ENCODE data around the gene IKZF3. TPM values are rescaled to one million over a fixed set of nuclear protein-coding genes. Genes with fewer than 3 reads are reported as not detected.

The IKZF3 gene
- total and polyA plus RNA-seq, 2 donors from 2014 or later = 0.09 to 10.2 TPM

GRCh38 chr17:39709998-39710964 is 153.8 kb downstream of the IKZF3 start:
- Histone ChIP-seq H3K27ac (ENCODE audit: low read depth in 2 of 2, low read length in 2 of 2) (no peak overlapping the region), H3K4me3 (ENCODE audit: low read length in 3 of 3) (no peak overlapping the region), H3K27me3 (ENCODE audit: control insufficient read depth, insufficient read depth, low read length) (no peaks in the 10 kb centered on the region), H3K36me3 (ENCODE audit: control insufficient read depth in 2 of 3, insufficient read depth in 3 of 3, low read length in 3 of 3) (peaks cover 2 to 63% (median 39%) of the 10 kb centered on the region in 3 donors), H3K4me1 (ENCODE audit: control insufficient read depth in 2 of 3, insufficient read depth in 2 of 3, low read depth in 1 of 3, low read length in 3 of 3) (peaks cover 0 to 22% (median 8%) of the 10 kb centered on the region in 3 donors), H3K9me3 (ENCODE audit: control insufficient read depth in 2 of 3, insufficient read depth in 1 of 3, low read length in 3 of 3) (no peaks in the 10 kb centered on the region), H3K9ac (ENCODE audit: low read length in 3 of 3) (no peak overlapping the region)
- DNase-seq = peak in 1 of 5 donors; percentile 61
- intact Hi-C loops (cut with DNase I) = no loop called here
- no peak for TF ChIP-seq CTCF (IDR thresholded peaks at IDR 0.05; ENCODE audit: borderline replicate concordance, extremely low read depth, insufficient read depth)
- no peak for FAIRE-seq

GRCh38 chr17:39709319-39709997 is 154.7 kb downstream of the IKZF3 start:
- Histone ChIP-seq H3K9ac (ENCODE audit: low read length in 3 of 3) (no peak overlapping the region), H3K4me1 (ENCODE audit: control insufficient read depth in 2 of 3, insufficient read depth in 2 of 3, low read depth in 1 of 3, low read length in 3 of 3) (peaks cover 0 to 30% (median 16%) of the 10 kb centered on the region in 3 donors), H3K9me3 (ENCODE audit: control insufficient read depth in 2 of 3, insufficient read depth in 1 of 3, low read length in 3 of 3) (no peaks in the 10 kb centered on the region), H3K4me3 (ENCODE audit: low read length in 3 of 3) (no peak overlapping the region), H3K27me3 (ENCODE audit: control insufficient read depth, insufficient read depth, low read length) (no peaks in the 10 kb centered on the region), H3K27ac (ENCODE audit: low read depth in 2 of 2, low read length in 2 of 2) (no peak overlapping the region), H3K36me3 (ENCODE audit: control insufficient read depth in 2 of 3, insufficient read depth in 3 of 3, low read length in 3 of 3) (peaks cover 2 to 58% (median 39%) of the 10 kb centered on the region in 3 donors)
- DNase-seq = peak in 1 of 5 donors; percentile 62
- intact Hi-C loops (cut with DNase I) = no loop called here
- FAIRE-seq = no peak
- TF ChIP-seq CTCF (IDR thresholded peaks at IDR 0.05; ENCODE audit: borderline replicate concordance, extremely low read depth, insufficient read depth) = no peak

Small RNAs within 50 kb of the gene (microRNA-seq; reads per million reads assigned to microRNA genes)
- gene MIR4728 = not detected

Other genes with a start within 250 kb of the IKZF3 start
- 31.1 TPM for gene PPP1R1B, start 237.4 kb downstream of the IKZF3 start, total RNA-seq
- gene PPP1R1B, start 237.4 kb downstream of the IKZF3 start, polyA plus RNA-seq (ENCODE audit: insufficient read depth, low read depth, low replicate concordance) = 22.9 TPM
- 47.6 TPM for gene STARD3, start 227.2 kb downstream of the IKZF3 start, total RNA-seq
- gene STARD3, start 227.2 kb downstream of the IKZF3 start, polyA plus RNA-seq (ENCODE audit: insufficient read depth, low read depth, low replicate concordance) = 32.1 TPM
- gene TCAP, start 199.0 kb downstream of the IKZF3 start, total RNA-seq = 1.5 TPM
- 1.7 TPM for gene TCAP, start 199.0 kb downstream of the IKZF3 start, polyA plus RNA-seq (ENCODE audit: insufficient read depth, low read depth, low replicate concordance)
- gene PNMT, start 195.9 kb downstream of the IKZF3 start, total RNA-seq = 8.2 TPM
- 2.0 TPM for gene PNMT, start 195.9 kb downstream of the IKZF3 start, polyA plus RNA-seq (ENCODE audit: insufficient read depth, low read depth, low replicate concordance)
- 48.5 TPM for gene PGAP3, start 176.3 kb downstream of the IKZF3 start, total RNA-seq
- gene PGAP3, start 176.3 kb downstream of the IKZF3 start, polyA plus RNA-seq (ENCODE audit: insufficient read depth, low read depth, low replicate concordance) = 33.8 TPM
- gene ERBB2, start 164.2 kb downstream of the IKZF3 start, total RNA-seq = 186 TPM
- gene ERBB2, start 164.2 kb downstream of the IKZF3 start, polyA plus RNA-seq (ENCODE audit: insufficient read depth, low read depth, low replicate concordance) = 76.5 TPM
- gene MIEN1, start 133.8 kb downstream of the IKZF3 start, total RNA-seq = 51.6 TPM
- gene MIEN1, start 133.8 kb downstream of the IKZF3 start, polyA plus RNA-seq (ENCODE audit: insufficient read depth, low read depth, low replicate concordance) = 186 TPM
- 72.5 TPM for gene GRB7, start 126.4 kb downstream of the IKZF3 start, total RNA-seq
- 20.9 TPM for gene GRB7, start 126.4 kb downstream of the IKZF3 start, polyA plus RNA-seq (ENCODE audit: insufficient read depth, low read depth, low replicate concordance)
- not detected for gene ZPBP2, start 3.9 kb upstream of the IKZF3 start, total RNA-seq
- not detected for gene ZPBP2, start 3.9 kb upstream of the IKZF3 start, polyA plus RNA-seq (ENCODE audit: insufficient read depth, low read depth, low replicate concordance)
- 5.6 TPM for gene GSDMB, start 54.3 kb upstream of the IKZF3 start, total RNA-seq
- gene GSDMB, start 54.3 kb upstream of the IKZF3 start, polyA plus RNA-seq (ENCODE audit: insufficient read depth, low read depth, low replicate concordance) = 3.5 TPM
- gene ORMDL3, start 63.3 kb upstream of the IKZF3 start, total RNA-seq = 48.8 TPM
- gene ORMDL3, start 63.3 kb upstream of the IKZF3 start, polyA plus RNA-seq (ENCODE audit: insufficient read depth, low read depth, low replicate concordance) = 85.9 TPM
- not detected for gene LRRC3C, start 63.4 kb upstream of the IKZF3 start, total RNA-seq
- gene LRRC3C, start 63.4 kb upstream of the IKZF3 start, polyA plus RNA-seq (ENCODE audit: insufficient read depth, low read depth, low replicate concordance) = not detected
- gene GSDMA, start 98.7 kb upstream of the IKZF3 start, total RNA-seq = 0.47 TPM
- 0.80 TPM for gene GSDMA, start 98.7 kb upstream of the IKZF3 start, polyA plus RNA-seq (ENCODE audit: insufficient read depth, low read depth, low replicate concordance)
- 66.4 TPM for gene PSMD3, start 116.5 kb upstream of the IKZF3 start, total RNA-seq
- gene PSMD3, start 116.5 kb upstream of the IKZF3 start, polyA plus RNA-seq (ENCODE audit: insufficient read depth, low read depth, low replicate concordance) = 63.6 TPM
- not detected for gene CSF3, start 151.1 kb upstream of the IKZF3 start, total RNA-seq
- not detected for gene CSF3, start 151.1 kb upstream of the IKZF3 start, polyA plus RNA-seq (ENCODE audit: insufficient read depth, low read depth, low replicate concordance)
- 66.3 TPM for gene MED24, start 190.1 kb upstream of the IKZF3 start, total RNA-seq
- gene MED24, start 190.1 kb upstream of the IKZF3 start, polyA plus RNA-seq (ENCODE audit: insufficient read depth, low read depth, low replicate concordance) = 53.7 TPM
- gene THRA, start 198.7 kb upstream of the IKZF3 start, total RNA-seq = 63.9 TPM
- 40.8 TPM for gene THRA, start 198.7 kb upstream of the IKZF3 start, polyA plus RNA-seq (ENCODE audit: insufficient read depth, low read depth, low replicate concordance)
- gene NR1D1, start 236.3 kb upstream of the IKZF3 start, total RNA-seq = 30.8 TPM
- gene NR1D1, start 236.3 kb upstream of the IKZF3 start, polyA plus RNA-seq (ENCODE audit: insufficient read depth, low read depth, low replicate concordance) = 7.1 TPM

Data from kidney (tissue), 14 donors.